SK-N-SH (cell line): Measurements from ENCODE around the gene RAB6B. TPM values are rescaled to one million over a fixed set of nuclear protein-coding genes. Genes with fewer than 3 reads are reported as not detected.

ENCODE experiments used
- CTCF ChIA-PET: fragments of 300-600, 350-600 bp; formaldehyde crosslinking; extraction: SDS; loops from one replicate; lab custom pipeline; 2021; lab: Yijun Ruan, JAX
- POLR2A ChIA-PET: fragments of 350-600 bp; sonication (Branson Sonifier 250); formaldehyde crosslinking; extraction: SDS; loops from one replicate; lab custom pipeline; 2020; ENCODE audit warnings: antibody characterized with exemption, inconsistent platforms; lab: Yijun Ruan, JAX
- DNase-seq: peaks from one replicate; pipeline ENCODE4 v3.0.0; 2012
- H2AFZ ChIP-seq: fragments of 200-600 bp; sonication (generic); 2 replicates; pipeline ENCODE4 v1.8.1; 2016; ENCODE audit warnings: antibody characterized with exemption, mild to moderate bottlenecking, low read depth
- H3F3A ChIP-seq: fragments of 200-600 bp; sonication (generic); replicated peaks from 2 replicates; pipeline ENCODE3; 2016; ENCODE audit warnings: antibody characterized with exemption, mild to moderate bottlenecking; ENCODE audit not compliant: insufficient read depth
- H3K27ac ChIP-seq, 2 experiments: fragments of 200-500 bp in 1 of 2; fragments of 200-600 bp in 1 of 2; sonication (Bioruptor generic) in 1 of 2; sonication (generic), shearing (Covaris generic) in 1 of 2; 2 replicates each; pipeline versions ENCODE4 v1.5.1 to v1.6.1; 2014 to 2016; ENCODE audit warnings: low read depth in 2 of 2, inconsistent platforms in 1 of 2, low read length in 1 of 2, mild to moderate bottlenecking in 1 of 2, mixed read lengths in 1 of 2
- H3K27me3 ChIP-seq: fragments of 200-600 bp; sonication (generic), shearing (Covaris generic); 2 replicates; pipeline ENCODE4 v1.6.1; 2016; ENCODE audit warnings: mixed run types; ENCODE audit not compliant: insufficient read depth
- H3K36me3 ChIP-seq, 2 experiments: fragments of 200-500 bp in 1 of 2; fragments of 200-600 bp in 1 of 2; sonication (Bioruptor generic) in 1 of 2; sonication (generic) in 1 of 2; replicated peaks in 1 of 2; 2 replicates each; pipeline versions ENCODE3 to v1.5.1; 2014 to 2016; ENCODE audit warnings: low read length in 1 of 2, mild to moderate bottlenecking in 1 of 2; ENCODE audit not compliant: insufficient read depth in 2 of 2, control insufficient read depth in 1 of 2
- H3K4me1 ChIP-seq, 2 experiments: fragments of 200-500 bp in 1 of 2; fragments of 200-600 bp in 1 of 2; sonication (Bioruptor generic) in 1 of 2; sonication (generic), shearing (Covaris generic) in 1 of 2; 2 replicates each; pipeline versions ENCODE4 v1.5.1 to v1.6.1; 2014 to 2016; ENCODE audit warnings: low read depth in 1 of 2, low read length in 1 of 2, mixed run types in 1 of 2; ENCODE audit not compliant: insufficient read depth in 2 of 2, control insufficient read depth in 1 of 2
- H3K4me2 ChIP-seq: fragments of 200-600 bp; sonication (generic), shearing (Covaris generic); 2 replicates; pipeline ENCODE4 v1.6.1; 2017; ENCODE audit warnings: mixed run types
- H3K4me3 ChIP-seq, 2 experiments: fragments of 200-500 bp in 1 of 2; fragments of 200-600 bp in 1 of 2; sonication (Bioruptor generic) in 1 of 2; sonication (generic), shearing (Covaris generic) in 1 of 2; 2 replicates each; pipeline versions ENCODE4 v1.5.1 to v1.8.1; 2014 to 2016; ENCODE audit warnings: low read depth in 2 of 2, inconsistent platforms in 1 of 2, low read length in 1 of 2, mild to moderate bottlenecking in 1 of 2, mixed read lengths in 1 of 2, moderate library complexity in 1 of 2
- H3K79me2 ChIP-seq: fragments of 200-600 bp; sonication (generic); 2 replicates; pipeline ENCODE4 v1.8.1; 2017; ENCODE audit warnings: mild to moderate bottlenecking; ENCODE audit not compliant: insufficient read depth
- H3K9ac ChIP-seq: fragments of 200-600 bp; sonication (generic); 2 replicates; pipeline ENCODE4 v1.6.1; 2017; ENCODE audit warnings: mixed run types
- H3K9me2 ChIP-seq: fragments of 200-600 bp; sonication (generic); 2 replicates; pipeline ENCODE4 v1.6.1; 2017; ENCODE audit warnings: mixed run types
- H3K9me3 ChIP-seq: fragments of 200-600 bp; sonication (generic); 2 replicates; pipeline ENCODE4 v1.6.1; 2017; ENCODE audit warnings: mixed run types, mild to moderate bottlenecking, moderate library complexity
- H4K20me1 ChIP-seq: fragments of 200-600 bp; sonication (generic); 2 replicates; pipeline ENCODE4 v1.6.1; 2017; ENCODE audit warnings: mild to moderate bottlenecking, mixed run types; ENCODE audit not compliant: insufficient read depth
- CHD2 ChIP-seq: fragments of 150-350 bp; IDR thresholded peaks from 2 replicates; pipeline ENCODE4 v1.6.1; 2018; ENCODE audit warnings: low read length; ENCODE audit not compliant: partially characterized antibody
- CTCF ChIP-seq: fragments of 200-600 bp; sonication (generic); IDR thresholded peaks from 2 replicates; pipeline ENCODE4 v1.6.1; 2017; ENCODE audit warnings: antibody characterized with exemption, mild to moderate bottlenecking, moderate library complexity
- ELF1 ChIP-seq: IDR thresholded peaks from 2 replicates; pipeline ENCODE4 v1.4.0; 2012
- EZH2phosphoT487 ChIP-seq: fragments of 200-600 bp; sonication (generic); IDR thresholded peaks from 2 replicates; pipeline ENCODE4 v1.6.1; 2017; ENCODE audit warnings: low read depth, mixed run types, mild to moderate bottlenecking, antibody characterized with exemption, moderate library complexity, borderline replicate concordance
- FOSL2 ChIP-seq: IDR thresholded peaks from 2 replicates; pipeline ENCODE4 v1.4.0; 2012; ENCODE audit warnings: low read depth, mild to moderate bottlenecking, moderate library complexity, borderline replicate concordance
- FOXJ3 ChIP-seq: sonication (generic); formaldehyde crosslinking; IDR thresholded peaks from 2 replicates; pipeline ENCODE4 v1.5.1; 2020; ENCODE audit warnings: mild to moderate bottlenecking, missing genetic modification reagents
- GATA2 ChIP-seq: sonication (generic); formaldehyde crosslinking; IDR thresholded peaks from 2 replicates; pipeline ENCODE4 v1.5.0; 2020; ENCODE audit warnings: mild to moderate bottlenecking, missing genetic modification reagents
- IRF3 ChIP-seq: fragments of 150-350 bp; IDR thresholded peaks from 2 replicates; pipeline ENCODE4 v1.6.1; 2016; ENCODE audit warnings: mild to moderate bottlenecking, low read depth, low read length
- JUND ChIP-seq: IDR thresholded peaks from 2 replicates; pipeline ENCODE4 v1.4.0; 2012
- MEF2A ChIP-seq: IDR thresholded peaks from 2 replicates; pipeline ENCODE4 v1.4.0; 2012; ENCODE audit warnings: low read depth, borderline replicate concordance
- MXI1 ChIP-seq: IDR thresholded peaks from 2 replicates; pipeline ENCODE4 v1.6.1; 2012; ENCODE audit warnings: mild to moderate bottlenecking, low read depth, low read length, improper control_type of control experiment
- NRF1 ChIP-seq: IDR thresholded peaks from 2 replicates; pipeline ENCODE4 v1.6.1; 2012; ENCODE audit warnings: low read depth, mild to moderate bottlenecking, low read length
- POLR2AphosphoS5 ChIP-seq: IDR thresholded peaks from 2 replicates; pipeline ENCODE4 v1.6.1; 2012; ENCODE audit warnings: low read depth, low read length
- RCOR1 ChIP-seq: fragments of 150-350 bp; IDR thresholded peaks from 2 replicates; pipeline ENCODE4 v1.6.1; 2017; ENCODE audit warnings: antibody characterized with exemption, low read length
- REST ChIP-seq: IDR thresholded peaks from 2 replicates; pipeline ENCODE4 v1.6.1; 2012; ENCODE audit warnings: mild to moderate bottlenecking, low read depth, low read length, moderate library complexity
- SMC3 ChIP-seq: IDR thresholded peaks from 2 replicates; pipeline ENCODE4 v1.6.1; 2012; ENCODE audit warnings: low read depth, low read length, improper control_type of control experiment
- TEAD4 ChIP-seq: IDR thresholded peaks from 2 replicates; pipeline ENCODE4 v1.4.0; 2012; ENCODE audit warnings: mild to moderate bottlenecking, borderline replicate concordance; ENCODE audit not compliant: insufficient read depth
- USF1 ChIP-seq: IDR thresholded peaks from 2 replicates; pipeline ENCODE4 v1.4.0; 2012; ENCODE audit warnings: low read depth, borderline replicate concordance
- USF2 ChIP-seq: fragments of 150-350 bp; IDR thresholded peaks from 2 replicates; pipeline ENCODE4 v1.6.1; 2017; ENCODE audit warnings: antibody characterized with exemption, low read length, low read depth, borderline replicate concordance
- WGBS: methylation state at CpG from one replicate; pipeline ENCODE4 v1.1.6; 2017; ENCODE audit warnings: low lambda C conversion rate; 5-methylcytosine and 5-hydroxymethylcytosine counted together
- polyA plus RNA-seq, 3 experiments: library from polyadenylated mRNA; depleted of rRNA; stranded (reverse); fragments of >200 nt; gene quantifications; 2 replicates each; pipeline ENCODE4 v1.2.3, GENCODE V29; 2012

RAB6B gene
- polyA plus RNA-seq, 1 of the 3 experiments (the other 2 are of a cell fraction): 9.3 TPM

- H3K27ac ChIP-seq: no peak overlapping the region
- CTCF ChIA-PET: no interaction called here
- TF ChIP-seq RCOR1 (no peak), NRF1 (no peak), USF1 (no peak), POLR2AphosphoS5 (no peak), EZH2phosphoT487 (no peak), SMC3 (no peak), REST (no peak), JUND (no peak), CHD2 (no peak), IRF3 (no peak), FOSL2 (no peak), MEF2A (no peak), FOXJ3 (CRISPR knock-in tag) (no peak), GATA2 (CRISPR knock-in tag) (no peak), MXI1 (no peak), TEAD4 (no peak), USF2 (no peak), CTCF (no peak), ELF1 (no peak)
- POLR2A ChIA-PET: no interaction called here
- H3K9me2 ChIP-seq: no peaks in the 10 kb centered on the region
- no peak overlapping the region for H3K4me2 ChIP-seq
- H2AFZ ChIP-seq: no peak overlapping the region
- no peaks in the 10 kb centered on the region for H3F3A ChIP-seq
- no peak overlapping the region for H3K4me3 ChIP-seq
- no peaks in the 10 kb centered on the region for H4K20me1 ChIP-seq
- 84% methylated on average over 4 of the region's 4 CpGs for WGBS
- H3K27me3 ChIP-seq: no peaks in the 10 kb centered on the region
- no peak for DNase-seq
- H3K79me2 ChIP-seq: no peaks in the 10 kb centered on the region
- H3K4me1 ChIP-seq: no peaks in the 10 kb centered on the region; a peak in 1 of 4 replicates
- no peaks in the 10 kb centered on the region for H3K9me3 ChIP-seq
- H3K9ac ChIP-seq: no peak overlapping the region
- H3K36me3 ChIP-seq: no peaks in the 10 kb centered on the region
These were observed 57.3 kb downstream of the RAB6B start for GRCh38 chr3:133838296-133838789.
